Measurements from ENCODE around the gene SMAD2.

SMAD2 gene

DNA sequence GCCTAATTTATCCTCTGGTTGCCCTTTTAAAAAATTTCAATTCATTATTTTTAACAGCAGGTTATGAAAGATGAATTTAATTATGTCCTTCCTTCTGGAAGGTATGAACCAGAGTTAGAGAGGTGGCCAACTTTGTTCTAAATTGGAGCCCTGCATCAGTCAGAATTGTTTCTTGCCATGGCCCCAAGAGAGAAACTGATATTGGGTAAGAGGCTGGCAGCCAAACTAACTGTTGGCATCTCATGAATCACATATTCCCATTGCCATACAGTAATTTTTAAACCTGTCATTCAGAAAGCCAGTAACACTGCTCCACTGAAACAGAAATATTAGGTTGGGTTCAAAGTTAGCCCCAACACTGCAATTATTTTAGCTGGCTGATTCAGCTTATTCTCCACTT lies 67.4 kb downstream of the SMAD2 start:
- Histone ChIP-seq H3K79me2 (ENCODE audit: insufficient read depth, low read length) (peaks cover 2% of the 10 kb centered on the region; the same call in 1 of the 2 replicates), H3K9ac (ENCODE audit: low read depth, low read length) (no peak overlapping the region), H3K4me1 (ENCODE audit: insufficient read depth, low read length) (no peaks in the 10 kb centered on the region), H4K20me1 (ENCODE audit: insufficient read depth, low read length) (no peaks in the 10 kb centered on the region), H3K36me3 (ENCODE audit: insufficient read depth, low read length) (peaks cover 98% of the 10 kb centered on the region), H3K27me3 (ENCODE audit: insufficient read depth, low read length, poor library complexity) (no peaks in the 10 kb centered on the region), H3K9me3 (ENCODE audit: insufficient read depth, low read length, severe bottlenecking) (peaks cover 21% of the 10 kb centered on the region), H3K4me3 (ENCODE audit: low read depth in 1 of 2, low read length in 2 of 2) (no peak overlapping the region), H3K4me2 (ENCODE audit: insufficient read depth, low read length) (no peak overlapping the region), H3K27ac (ENCODE audit: low read length) (no peak overlapping the region), H2AFZ (ENCODE audit: low read depth, low read length) (no peak overlapping the region)
- no peak for TF ChIP-seq EZH2 (IDR thresholded peaks at IDR 0.05; ENCODE audit: borderline replicate concordance, low read depth, low read length, severe bottlenecking)
- TF ChIP-seq, protein P1, sequence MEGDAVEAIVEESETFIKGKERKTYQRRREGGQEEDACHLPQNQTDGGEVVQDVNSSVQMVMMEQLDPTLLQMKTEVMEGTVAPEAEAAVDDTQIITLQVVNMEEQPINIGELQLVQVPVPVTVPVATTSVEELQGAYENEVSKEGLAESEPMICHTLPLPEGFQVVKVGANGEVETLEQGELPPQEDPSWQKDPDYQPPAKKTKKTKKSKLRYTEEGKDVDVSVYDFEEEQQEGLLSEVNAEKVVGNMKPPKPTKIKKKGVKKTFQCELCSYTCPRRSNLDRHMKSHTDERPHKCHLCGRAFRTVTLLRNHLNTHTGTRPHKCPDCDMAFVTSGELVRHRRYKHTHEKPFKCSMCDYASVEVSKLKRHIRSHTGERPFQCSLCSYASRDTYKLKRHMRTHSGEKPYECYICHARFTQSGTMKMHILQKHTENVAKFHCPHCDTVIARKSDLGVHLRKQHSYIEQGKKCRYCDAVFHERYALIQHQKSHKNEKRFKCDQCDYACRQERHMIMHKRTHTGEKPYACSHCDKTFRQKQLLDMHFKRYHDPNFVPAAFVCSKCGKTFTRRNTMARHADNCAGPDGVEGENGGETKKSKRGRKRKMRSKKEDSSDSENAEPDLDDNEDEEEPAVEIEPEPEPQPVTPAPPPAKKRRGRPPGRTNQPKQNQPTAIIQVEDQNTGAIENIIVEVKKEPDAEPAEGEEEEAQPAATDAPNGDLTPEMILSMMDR (IDR thresholded peaks at IDR 0.05; ENCODE audit: borderline replicate concordance, extremely low read depth, low read length, poor library complexity, severe bottlenecking) = no peak
- DNase-seq (no peak), ATAC-seq (ENCODE audit: insufficient read depth, low read depth) (no peak)

DNA sequence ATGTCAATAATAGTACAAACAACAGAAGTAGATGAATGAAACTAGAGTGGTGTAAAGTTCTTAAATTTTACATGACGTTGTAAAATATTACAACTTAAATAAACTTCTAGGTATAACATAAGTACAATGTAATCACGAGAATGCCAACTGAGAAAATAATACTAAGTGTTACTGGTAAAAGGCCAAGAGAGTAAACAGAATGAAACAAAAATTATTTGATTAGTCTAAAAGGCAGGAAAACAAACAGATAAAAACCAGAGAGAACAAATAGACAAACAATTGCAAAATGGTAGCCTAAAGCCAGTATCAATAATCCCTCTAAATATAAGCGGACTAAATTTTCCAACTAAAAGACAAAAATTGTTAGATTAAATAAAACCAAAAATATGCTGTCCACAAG lies 71.9 kb downstream of the SMAD2 start:
- no peak overlapping the region for H3K9ac ChIP-seq (ENCODE audit: low read depth, low read length)
- ATAC-seq (ENCODE audit: insufficient read depth, low read depth) = no peak
- TF ChIP-seq, protein P1 (IDR thresholded peaks at IDR 0.05; ENCODE audit: borderline replicate concordance, extremely low read depth, low read length, poor library complexity, severe bottlenecking) = no peak
- H3K4me2 ChIP-seq (ENCODE audit: insufficient read depth, low read length) = no peak overlapping the region
- H3K4me3 ChIP-seq (ENCODE audit: low read depth in 1 of 2, low read length in 2 of 2) = no peak overlapping the region
- H3K9me3 ChIP-seq (ENCODE audit: insufficient read depth, low read length, severe bottlenecking) = peaks cover 45% of the 10 kb centered on the region
- DNase-seq = no peak
- H3K27ac ChIP-seq (ENCODE audit: low read length) = no peak overlapping the region
- H3K36me3 ChIP-seq (ENCODE audit: insufficient read depth, low read length) = peaks cover 89% of the 10 kb centered on the region
- H3K27me3 ChIP-seq (ENCODE audit: insufficient read depth, low read length, poor library complexity) = no peaks in the 10 kb centered on the region
- H4K20me1 ChIP-seq (ENCODE audit: insufficient read depth, low read length) = no peaks in the 10 kb centered on the region
- H3K4me1 ChIP-seq (ENCODE audit: insufficient read depth, low read length) = no peaks in the 10 kb centered on the region
- no peak overlapping the region for H2AFZ ChIP-seq (ENCODE audit: low read depth, low read length)
- H3K79me2 ChIP-seq (ENCODE audit: insufficient read depth, low read length) = no peaks in the 10 kb centered on the region

DNA sequence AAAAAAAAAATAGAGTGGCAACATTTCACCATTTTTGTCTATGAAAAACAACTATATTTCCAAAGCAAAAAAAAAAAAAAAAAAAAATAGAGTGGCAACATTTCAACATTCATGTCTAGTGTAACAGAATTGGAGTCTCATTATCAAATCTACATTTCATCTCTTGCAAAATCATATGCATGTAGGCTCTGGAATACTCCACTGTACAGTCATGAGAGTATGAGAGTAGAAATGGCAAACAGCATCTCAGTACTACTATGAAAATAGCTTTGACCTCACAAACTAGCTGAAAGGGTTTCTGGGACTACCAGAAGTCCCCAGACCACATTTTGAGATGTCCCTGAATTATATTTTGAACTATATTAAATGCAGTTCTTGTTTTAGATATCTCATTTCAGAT lies 82.8 kb downstream of the SMAD2 start:
- no peak overlapping the region for H3K27ac ChIP-seq (ENCODE audit: low read length)
- no peaks in the 10 kb centered on the region for H3K9me3 ChIP-seq (ENCODE audit: insufficient read depth, low read length, severe bottlenecking)
- H3K79me2 ChIP-seq (ENCODE audit: insufficient read depth, low read length) = no peaks in the 10 kb centered on the region
- TF ChIP-seq EZH2 (IDR thresholded peaks at IDR 0.05; ENCODE audit: borderline replicate concordance, low read depth, low read length, severe bottlenecking) = no peak
- TF ChIP-seq, protein P1 (IDR thresholded peaks at IDR 0.05; ENCODE audit: borderline replicate concordance, extremely low read depth, low read length, poor library complexity, severe bottlenecking) = no peak
- H4K20me1 ChIP-seq (ENCODE audit: insufficient read depth, low read length) = no peaks in the 10 kb centered on the region
- peaks cover 64% of the 10 kb centered on the region for H3K36me3 ChIP-seq (ENCODE audit: insufficient read depth, low read length)
- H3K4me1 ChIP-seq (ENCODE audit: insufficient read depth, low read length) = no peaks in the 10 kb centered on the region
- no peaks in the 10 kb centered on the region for H3K27me3 ChIP-seq (ENCODE audit: insufficient read depth, low read length, poor library complexity)
- no peak overlapping the region for H3K4me3 ChIP-seq (ENCODE audit: low read depth in 1 of 2, low read length in 2 of 2)
- no peak overlapping the region for H3K9ac ChIP-seq (ENCODE audit: low read depth, low read length)
- DNase-seq = no peak
- no peak overlapping the region for H3K4me2 ChIP-seq (ENCODE audit: insufficient read depth, low read length)
- no peak for ATAC-seq (ENCODE audit: insufficient read depth, low read depth)
- no peak overlapping the region for H2AFZ ChIP-seq (ENCODE audit: low read depth, low read length)

DNA sequence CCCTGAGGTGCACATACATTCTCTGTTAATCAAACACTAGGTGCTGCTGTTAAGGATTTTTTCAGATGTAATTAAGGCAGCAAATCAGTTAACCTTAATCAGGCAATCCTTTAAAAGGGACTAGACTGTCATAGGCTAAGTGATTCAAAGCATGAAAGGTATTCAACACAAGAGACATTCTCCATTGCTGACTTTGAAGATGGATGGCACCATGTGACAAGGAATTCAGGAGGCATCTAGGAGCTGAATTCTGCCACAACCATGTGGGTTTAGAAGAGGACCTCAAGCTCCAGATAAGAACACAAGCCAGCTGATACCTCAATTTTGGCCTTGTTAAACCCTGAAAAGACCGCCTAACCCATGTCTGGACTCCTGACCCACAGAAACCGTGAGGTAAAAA lies 84.0 kb downstream of the SMAD2 start:
- Histone ChIP-seq H2AFZ (ENCODE audit: low read depth, low read length) (no peak overlapping the region), H3K79me2 (ENCODE audit: insufficient read depth, low read length) (no peaks in the 10 kb centered on the region), H3K36me3 (ENCODE audit: insufficient read depth, low read length) (peaks cover 75% of the 10 kb centered on the region), H3K27me3 (ENCODE audit: insufficient read depth, low read length, poor library complexity) (no peaks in the 10 kb centered on the region), H3K4me1 (ENCODE audit: insufficient read depth, low read length) (no peaks in the 10 kb centered on the region), H4K20me1 (ENCODE audit: insufficient read depth, low read length) (no peaks in the 10 kb centered on the region), H3K27ac (ENCODE audit: low read length) (no peak overlapping the region), H3K9ac (ENCODE audit: low read depth, low read length) (no peak overlapping the region), H3K4me3 (ENCODE audit: low read depth in 1 of 2, low read length in 2 of 2) (no peak overlapping the region), H3K9me3 (ENCODE audit: insufficient read depth, low read length, severe bottlenecking) (no peaks in the 10 kb centered on the region), H3K4me2 (ENCODE audit: insufficient read depth, low read length) (no peak overlapping the region)
- TF ChIP-seq EZH2 (IDR thresholded peaks at IDR 0.05; ENCODE audit: borderline replicate concordance, low read depth, low read length, severe bottlenecking) = no peak
- TF ChIP-seq, protein P1 (IDR thresholded peaks at IDR 0.05; ENCODE audit: borderline replicate concordance, extremely low read depth, low read length, poor library complexity, severe bottlenecking) = no peak
- no peak for ATAC-seq (ENCODE audit: insufficient read depth, low read depth)
- DNase-seq = no peak
